ENCODE results near the gene CYB5D1.
"Not testable (repeated sequence)": the region's sequence is repeated elsewhere in the genome, so short reads cannot be mapped to it uniquely, and the experiment has no call there.

CYB5D1 gene

DNA sequence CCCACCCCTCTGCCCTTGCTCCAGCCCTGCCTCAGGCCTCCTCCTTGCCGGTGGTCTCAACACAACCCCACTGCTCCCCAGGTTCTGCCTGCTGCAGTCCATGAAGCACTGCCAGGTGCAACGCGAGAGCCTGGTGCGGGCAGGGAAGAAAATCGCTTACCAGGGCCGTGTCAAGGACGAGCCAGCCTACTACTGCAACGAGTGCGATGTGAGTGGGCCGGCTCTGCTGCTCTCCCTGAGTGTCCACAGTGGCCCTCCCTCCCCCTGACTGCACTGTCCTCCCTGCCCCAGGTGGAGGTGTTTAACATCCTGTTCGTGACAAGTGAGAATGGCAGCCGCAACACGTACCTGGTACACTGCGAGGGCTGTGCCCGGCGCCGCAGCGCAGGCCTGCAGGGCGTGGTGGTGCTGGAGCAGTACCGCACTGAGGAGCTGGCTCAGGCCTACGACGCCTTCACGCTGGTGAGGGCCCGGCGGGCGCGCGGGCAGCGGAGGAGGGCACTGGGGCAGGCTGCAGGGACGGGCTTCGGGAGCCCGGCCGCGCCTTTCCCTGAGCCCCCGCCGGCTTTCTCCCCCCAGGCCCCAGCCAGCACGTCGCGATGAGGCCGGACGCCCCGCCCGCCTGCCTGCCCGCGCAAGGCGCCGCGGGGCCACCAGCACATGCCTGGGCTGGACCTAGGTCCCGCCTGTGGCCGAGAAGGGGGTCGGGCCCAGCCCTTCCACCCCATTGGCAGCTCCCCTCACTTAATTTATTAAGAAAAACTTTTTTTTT is 4.7 kb upstream of the CYB5D1 start:
- no peak overlapping the region for H3K27ac ChIP-seq
- H3K4me3 ChIP-seq: no peak overlapping the region

DNA sequence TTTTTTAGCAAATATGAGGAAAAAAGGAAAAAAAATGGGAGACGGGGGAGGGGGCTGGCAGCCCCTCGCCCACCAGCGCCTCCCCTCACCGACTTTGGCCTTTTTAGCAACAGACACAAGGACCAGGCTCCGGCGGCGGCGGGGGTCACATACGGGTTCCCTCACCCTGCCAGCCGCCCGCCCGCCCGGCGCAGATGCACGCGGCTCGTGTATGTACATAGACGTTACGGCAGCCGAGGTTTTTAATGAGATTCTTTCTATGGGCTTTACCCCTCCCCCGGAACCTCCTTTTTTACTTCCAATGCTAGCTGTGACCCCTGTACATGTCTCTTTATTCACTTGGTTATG is 4.1 kb upstream of the CYB5D1 start:
- Histone ChIP-seq H3K27ac (no peak overlapping the region), H3K4me3 (no peak overlapping the region)

DNA sequence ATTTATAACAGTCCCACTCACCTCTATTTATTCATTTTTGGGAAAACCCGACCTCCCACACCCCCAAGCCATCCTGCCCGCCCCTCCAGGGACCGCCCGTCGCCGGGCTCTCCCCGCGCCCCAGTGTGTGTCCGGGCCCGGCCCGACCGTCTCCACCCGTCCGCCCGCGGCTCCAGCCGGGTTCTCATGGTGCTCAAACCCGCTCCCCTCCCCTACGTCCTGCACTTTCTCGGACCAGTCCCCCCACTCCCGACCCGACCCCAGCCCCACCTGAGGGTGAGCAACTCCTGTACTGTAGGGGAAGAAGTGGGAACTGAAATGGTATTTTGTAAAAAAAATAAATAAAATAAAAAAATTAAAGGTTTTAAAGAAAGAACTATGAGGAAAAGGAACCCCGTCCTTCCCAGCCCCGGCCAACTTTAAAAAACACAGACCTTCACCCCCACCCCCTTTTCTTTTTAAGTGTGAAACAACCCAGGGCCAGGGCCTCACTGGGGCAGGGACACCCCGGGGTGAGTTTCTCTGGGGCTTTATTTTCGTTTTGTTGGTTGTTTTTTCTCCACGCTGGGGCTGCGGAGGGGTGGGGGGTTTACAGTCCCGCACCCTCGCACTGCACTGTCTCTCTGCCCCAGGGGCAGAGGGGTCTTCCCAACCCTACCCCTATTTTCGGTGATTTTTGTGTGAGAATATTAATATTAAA is 3.6 kb upstream of the CYB5D1 start:
- no peak overlapping the region for H3K4me3 ChIP-seq
- peak overlapping the region in 2 of 21 experiments; percentile 12 to 96 for H3K27ac ChIP-seq

DNA sequence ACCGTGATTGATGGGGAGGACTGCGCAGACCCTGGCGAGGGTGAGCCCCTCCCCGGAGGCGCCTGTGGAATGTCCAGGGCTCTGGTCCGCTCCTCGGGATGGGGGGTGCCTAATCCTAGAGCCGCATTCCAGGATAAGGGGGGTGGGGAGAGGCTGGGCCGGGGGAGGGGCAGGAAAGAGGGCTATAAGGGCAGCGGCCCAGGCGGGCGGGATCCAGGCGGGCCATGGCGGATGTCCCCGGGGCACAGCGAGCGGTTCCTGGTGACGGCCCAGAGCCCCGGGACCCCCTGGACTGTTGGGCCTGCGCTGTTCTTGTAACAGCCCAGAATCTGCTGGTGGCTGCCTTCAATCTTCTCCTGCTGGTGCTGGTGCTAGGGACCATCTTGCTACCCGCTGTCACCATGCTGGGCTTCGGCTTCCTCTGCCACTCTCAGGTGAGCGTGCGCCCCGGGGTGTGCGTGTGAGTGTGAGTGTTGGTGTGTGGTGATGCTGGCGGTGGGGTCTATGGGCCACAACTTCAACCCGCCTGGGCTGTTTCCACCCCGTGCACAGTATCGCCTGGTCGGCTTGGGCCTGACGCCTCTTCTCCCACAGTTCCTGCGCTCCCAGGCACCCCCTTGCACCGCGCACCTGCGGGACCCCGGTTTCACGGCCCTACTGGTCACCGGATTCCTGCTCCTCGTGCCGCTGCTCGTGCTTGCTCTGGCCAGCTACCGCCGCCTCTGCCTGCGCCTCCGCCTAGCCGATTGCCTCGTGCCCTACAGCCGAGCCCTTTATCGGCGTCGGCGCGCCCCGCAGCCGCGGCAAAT is 2.7 kb upstream of the CYB5D1 start, which contains the start of gene TMEM88:
Gene TMEM88 (plus strand): TSS at position 216 of the 809 bp plus-strand sequence. CDS start 9 bp downstream, at position 225.
- Histone ChIP-seq H3K27ac (peak within 1 kb of the TSS in 18 of 21 experiments; percentile 5 to 96 (median 86)), H3K4me3 (peak within 1 kb of the TSS in 3 of 7 experiments; percentile 44 to 68 (median 64))

DNA sequence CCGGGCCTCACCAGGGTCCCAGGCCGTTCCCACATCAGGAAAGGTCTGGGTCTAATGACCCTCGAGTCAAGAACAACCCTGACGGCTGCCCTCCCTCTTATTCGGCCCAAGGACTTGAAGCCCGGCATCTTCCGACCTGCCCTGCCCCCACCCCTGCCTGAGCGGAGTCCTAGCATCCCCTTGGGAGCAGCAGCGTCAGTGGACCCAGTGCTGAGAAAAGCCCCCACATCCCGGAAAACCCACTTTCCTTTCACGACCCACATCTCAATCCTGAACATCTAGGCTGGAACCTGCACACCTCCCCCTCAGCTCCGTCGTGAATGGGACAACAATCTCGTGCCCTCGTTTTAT is 2.2 kb upstream of the CYB5D1 start:
- Histone ChIP-seq H3K27ac (peak overlapping the region in 18 of 21 experiments; percentile 5 to 96 (median 86)), H3K4me3 (peak overlapping the region in 3 of 7 experiments; percentile 44 to 68 (median 64))

DNA sequence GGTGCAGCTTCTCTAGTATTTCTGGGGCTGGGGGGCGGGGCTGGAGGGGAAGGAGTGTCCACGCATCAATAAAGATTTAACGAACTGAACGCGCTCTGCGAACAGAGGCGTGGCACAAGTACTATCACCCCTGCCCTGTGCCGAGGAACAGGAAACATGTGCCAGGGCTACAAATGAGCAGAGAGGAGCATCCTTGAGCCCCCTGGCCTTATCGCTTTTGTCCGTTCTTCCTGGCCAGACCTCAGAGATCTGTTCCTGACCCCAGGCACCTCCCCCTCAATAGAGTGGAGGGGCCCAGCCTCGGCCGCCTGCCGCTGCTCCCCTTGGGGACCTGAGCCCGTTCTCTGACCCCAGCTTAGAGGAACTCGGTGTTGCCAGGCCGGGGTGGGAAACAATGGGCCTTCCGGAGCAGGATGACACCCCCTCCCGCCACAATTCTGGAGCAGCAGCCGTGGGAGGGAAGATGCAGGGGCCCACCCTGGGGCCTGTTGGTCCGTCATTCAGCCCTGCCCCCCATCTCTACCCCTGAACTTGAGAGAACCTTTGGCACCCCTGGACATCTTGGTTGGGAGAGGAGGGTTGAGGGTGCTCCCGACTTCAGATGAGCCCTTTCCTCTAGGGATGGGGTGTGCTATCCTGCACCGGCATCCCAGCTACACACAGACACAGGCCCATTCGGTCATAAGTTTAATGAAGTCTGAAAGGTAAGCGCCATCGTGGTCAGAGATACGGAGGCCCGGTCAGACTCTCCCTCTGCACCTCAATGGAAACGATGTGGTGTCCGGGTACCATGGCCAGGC is 1.6 kb upstream of the CYB5D1 start:
- H3K4me3 ChIP-seq: peak overlapping the region; percentile 44 to 68 (median 58)
- peak overlapping the region; percentile 10 to 96 (median 87) for H3K27ac ChIP-seq

DNA sequence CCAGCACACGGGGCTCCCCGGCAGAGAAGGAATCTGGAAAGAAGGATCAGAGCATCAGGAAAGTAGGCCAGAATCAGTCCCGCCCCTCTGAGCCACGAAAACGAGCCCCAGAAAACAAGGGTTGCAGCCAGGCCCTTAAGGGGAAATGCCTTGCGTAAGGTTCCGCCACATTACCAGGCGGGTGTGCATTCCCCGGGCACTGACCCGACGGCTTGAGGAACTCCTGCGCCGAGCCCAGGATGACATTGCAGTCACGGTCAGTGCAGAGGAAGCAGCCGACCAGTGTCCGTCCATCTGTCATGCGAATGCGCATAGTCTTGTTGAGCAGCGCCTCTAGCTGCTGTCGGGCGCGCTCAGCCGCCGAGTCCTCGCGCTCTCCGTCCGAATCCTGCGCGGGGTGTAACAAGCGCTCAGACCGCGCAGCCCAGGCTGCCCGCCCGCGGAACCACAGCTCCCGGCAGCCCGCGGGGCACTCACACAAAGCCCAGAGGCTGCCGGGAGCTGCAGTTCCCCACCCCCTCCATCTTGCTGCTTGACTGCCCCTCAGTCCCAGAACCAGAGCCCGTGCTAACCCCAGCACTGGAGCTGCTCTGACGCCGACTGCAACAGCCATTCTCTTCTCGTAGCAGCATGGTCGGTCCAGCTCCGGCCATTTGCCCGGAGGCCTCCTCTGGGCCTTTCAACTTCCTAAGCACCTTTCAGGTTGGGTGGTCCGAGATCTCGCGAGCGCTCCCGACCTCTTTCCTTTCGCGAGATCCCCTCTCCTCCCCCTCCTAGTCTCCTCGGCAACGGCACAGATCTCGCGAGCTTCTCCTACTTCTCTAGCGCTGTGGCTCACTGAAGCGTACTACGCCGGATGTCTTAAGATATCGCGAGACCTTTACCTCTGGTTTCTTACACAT is 741 bp upstream of the CYB5D1 start, which contains the start of gene NAA38:
Gene NAA38 (minus strand): TSS at position 749 of the 902 bp plus-strand sequence. CDS start 96 bp downstream, at position 653.
- Histone ChIP-seq H3K27ac (peak within 1 kb of the TSS; percentile 16 to 96 (median 87)), H3K4me3 (peak within 1 kb of the TSS; percentile 44 to 68 (median 58))

DNA sequence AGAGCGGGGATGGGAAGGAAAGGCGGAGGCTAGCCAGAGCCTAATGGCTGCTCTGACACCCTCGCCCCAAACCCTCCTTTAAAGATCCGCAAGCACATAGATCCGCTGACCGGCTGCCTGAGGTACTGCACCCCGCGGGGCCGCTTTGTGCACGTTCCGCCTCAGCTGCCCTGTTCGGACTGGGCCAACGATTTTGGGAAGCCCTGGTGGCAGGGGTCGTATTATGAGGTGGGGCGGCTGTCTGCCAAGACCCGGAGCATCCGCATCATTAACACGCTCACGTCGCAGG is 663 bp downstream of the CYB5D1 start:
- Histone ChIP-seq H3K27ac (peak overlapping the region in 19 of 21 experiments; percentile 82 to 96 (median 87)), H3K4me3 (peak overlapping the region; percentile 44 to 68 (median 58))

DNA sequence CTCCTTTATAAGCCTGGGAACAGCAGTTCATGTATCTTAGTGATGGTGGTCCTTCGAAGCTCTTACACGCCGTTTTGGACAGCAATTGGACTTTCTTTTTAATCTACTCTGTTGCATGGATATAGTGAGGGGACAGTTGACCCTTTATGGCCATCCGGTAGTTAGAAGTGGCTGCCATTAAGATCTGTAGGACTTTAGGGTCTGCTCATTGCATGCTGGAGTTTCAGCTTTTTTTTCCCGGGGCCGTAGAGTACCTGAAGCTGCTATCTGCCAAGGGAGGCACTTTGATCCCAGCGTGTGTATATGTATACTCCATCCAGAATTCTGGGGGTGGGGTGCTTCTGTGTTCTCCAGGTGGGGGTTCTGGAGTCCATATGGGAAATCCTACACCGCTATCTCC is 1.2 kb downstream of the CYB5D1 start:
- Histone ChIP-seq H3K4me3 (peak overlapping the region in 2 of 7 experiments; percentile 64 to 68), H3K27ac (peak overlapping the region in 11 of 21 experiments; percentile 82 to 95 (median 87))

DNA sequence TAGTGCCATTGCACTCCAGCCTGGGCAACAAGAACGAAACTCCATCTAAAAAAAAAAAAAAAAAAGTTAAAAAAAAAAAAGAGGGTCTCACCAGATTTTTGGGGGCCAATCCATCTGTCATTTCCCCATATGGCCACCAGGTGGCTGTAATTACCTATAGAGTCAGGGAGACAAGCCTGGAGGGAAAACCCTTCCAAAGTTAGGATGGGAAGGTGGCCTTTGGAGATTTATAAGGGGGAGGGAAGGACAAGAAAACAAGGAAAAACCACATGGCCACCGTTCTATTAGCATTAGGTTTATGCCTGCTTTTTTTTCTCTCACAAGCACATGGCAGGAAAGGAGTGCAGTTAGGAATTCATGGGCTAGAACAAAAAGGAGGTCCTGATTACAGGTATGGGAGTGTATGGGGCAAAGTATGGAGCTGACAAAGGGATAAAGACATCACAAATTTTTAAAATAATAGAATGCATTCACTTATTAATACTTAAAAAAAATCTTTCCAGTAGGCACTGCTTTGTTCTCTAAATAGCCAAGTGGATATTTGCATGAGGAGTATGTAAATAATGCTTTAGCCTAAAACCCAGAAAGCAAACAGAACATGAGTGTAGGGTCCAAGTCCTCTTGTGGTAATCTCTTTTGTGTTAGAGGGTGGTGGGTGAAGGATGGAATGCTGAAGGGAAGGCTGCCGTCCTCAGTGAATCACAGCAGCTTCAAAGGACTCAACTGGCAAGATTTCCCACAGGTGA is 5.1 kb downstream of the CYB5D1 start:
- no peak overlapping the region for H3K27ac ChIP-seq

DNA sequence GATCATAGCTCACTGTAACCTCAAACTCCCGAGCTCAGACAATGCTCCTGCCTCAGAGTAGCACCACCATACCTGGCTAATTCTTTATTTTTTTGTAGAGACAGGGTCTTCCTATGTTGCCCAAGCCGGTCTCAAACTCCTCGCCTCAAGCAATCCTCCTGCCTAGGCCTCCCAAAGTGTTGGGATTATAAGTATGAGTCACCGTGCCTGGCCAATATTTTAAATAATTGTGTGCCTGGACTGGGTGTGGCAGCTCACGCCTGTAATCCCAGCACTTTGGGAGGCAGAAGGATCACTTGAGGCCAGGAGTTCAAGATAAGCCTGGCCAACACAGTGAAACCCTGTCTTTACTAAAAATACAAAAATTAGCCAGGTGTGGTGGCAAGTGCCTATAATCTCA is 6.6 kb downstream of the CYB5D1 start:
- H3K27ac ChIP-seq, H3K4me3 ChIP-seq: not testable (repeated sequence)

More for the DNA sequence above, 5.1 kb downstream of the CYB5D1 start:
- H3K4me3 ChIP-seq: no peak overlapping the region

DNA sequence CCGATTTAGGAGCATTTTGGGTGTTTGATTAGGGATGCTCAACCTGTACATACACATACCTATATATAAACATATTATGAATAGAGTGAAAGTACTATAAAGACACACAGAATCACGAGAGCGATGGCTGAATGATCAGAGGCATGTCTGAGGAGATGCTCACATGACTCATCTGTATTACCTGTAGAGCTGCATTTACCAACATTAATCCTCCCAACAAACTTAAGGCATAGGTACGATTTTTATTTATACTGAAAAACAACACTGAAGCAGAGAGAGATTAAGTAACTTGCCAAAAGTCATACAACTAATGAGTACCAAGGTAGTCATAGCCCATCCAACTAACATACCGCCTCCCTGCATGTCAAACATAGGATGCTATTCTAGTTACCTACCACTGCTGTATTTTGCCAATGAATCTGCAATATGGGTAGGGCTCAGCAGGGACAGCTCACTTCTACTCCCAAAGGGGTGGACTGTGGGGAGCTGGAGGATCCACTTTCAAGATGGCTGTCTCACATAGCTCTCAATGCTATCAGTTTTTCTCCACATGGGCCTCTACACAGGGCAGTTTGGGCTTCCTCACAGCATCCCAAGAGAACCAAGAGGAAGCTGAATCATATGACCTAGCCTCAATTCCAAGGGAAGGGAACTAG is 7.3 kb downstream of the CYB5D1 start:
- H3K4me3 ChIP-seq: no peak overlapping the region
- no peak overlapping the region for H3K27ac ChIP-seq

DNA sequence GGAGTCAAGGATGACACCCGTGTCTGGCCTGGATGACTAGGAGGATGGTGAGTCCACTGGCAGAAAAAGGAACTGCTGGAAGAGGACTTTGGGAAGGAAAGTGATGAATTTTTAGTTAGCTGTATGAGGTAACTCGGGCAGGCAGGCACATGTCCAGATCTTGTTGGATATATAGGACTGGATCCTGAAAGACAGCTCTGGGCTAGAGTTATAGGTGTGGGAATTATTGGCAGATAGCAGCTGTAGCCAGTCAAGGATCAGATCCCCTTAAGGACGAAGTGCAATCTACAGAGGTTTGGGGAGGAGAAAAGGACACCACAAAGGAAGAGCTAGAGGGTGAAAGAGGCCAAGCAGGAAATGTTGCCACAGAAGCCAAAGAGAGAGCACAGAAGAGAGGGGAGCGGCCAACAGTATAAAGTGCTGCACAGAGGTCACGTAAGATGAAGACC is 10.1 kb downstream of the CYB5D1 start:
- Histone ChIP-seq H3K27ac (peak overlapping the region in 12 of 21 experiments; percentile 2 to 70 (median 32)), H3K4me3 (no peak overlapping the region)

DNA sequence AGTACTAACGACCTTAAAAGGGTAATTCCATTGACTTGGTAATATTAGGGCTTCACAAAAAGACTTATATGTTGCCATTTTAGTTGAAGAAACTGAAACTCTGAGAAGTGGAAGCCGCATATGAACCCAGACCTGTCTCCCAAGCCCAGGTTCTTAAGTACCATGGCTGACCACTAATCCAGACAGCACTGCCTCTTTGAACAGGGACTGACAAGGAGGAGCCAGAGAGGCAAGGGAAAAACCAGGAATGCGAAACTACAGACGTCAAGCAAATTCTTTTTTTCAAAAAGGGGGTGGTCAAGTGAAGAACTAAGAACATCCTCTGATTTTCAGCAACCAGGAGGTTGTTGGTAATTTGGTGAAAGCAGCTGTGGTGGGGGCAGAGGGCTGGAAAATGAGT is 15.2 kb downstream of the CYB5D1 start:
- H3K27ac ChIP-seq: no peak overlapping the region
- H3K4me3 ChIP-seq: no peak overlapping the region

DNA sequence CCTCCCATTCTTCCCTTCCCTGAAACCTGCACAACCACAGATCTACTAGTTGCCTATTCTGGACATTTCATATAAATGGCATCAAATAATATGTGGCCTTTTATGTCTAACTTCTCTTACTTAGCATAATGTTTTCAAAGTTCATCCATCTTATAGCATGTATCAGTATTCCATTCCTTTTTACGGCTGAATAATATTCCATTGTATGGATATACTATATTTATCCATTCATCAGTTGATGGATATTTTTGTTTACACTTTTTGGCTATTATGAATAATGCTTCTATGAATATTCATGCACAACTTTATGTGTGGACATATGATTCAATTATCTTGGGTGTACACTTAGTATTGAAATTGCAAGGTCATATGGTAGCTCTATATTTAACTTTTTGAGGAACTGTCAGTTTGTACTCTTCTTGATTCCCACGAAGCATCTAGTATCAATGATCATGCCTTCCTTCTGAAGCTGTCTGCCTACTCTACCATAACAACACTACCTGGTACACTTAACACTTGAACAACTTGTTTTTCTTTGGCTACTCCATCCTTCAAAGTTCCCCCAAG is 18.1 kb downstream of the CYB5D1 start:
- Histone ChIP-seq H3K27ac (no peak overlapping the region), H3K4me3 (no peak overlapping the region)

DNA sequence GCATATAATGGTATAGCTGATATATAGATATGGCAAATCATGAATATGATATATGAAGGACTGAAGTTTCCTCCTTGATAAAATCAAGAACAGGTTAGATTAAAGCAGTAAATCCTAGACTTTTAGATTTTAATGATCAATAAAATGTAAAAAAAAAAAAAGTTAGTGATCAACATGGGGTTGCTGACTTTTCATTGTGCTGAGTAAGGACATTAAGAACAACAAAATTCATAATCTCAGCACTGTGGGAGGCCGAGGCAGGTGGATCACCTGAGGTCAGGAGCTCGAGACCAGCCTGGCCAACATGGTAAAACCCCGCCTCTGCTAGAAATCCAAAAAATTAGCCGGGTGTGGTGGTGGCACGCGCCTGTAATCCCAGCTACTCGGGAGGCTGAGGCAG is 20.4 kb downstream of the CYB5D1 start:
- H3K4me3 ChIP-seq: no peak overlapping the region

More for the DNA sequence above, 20.4 kb downstream of the CYB5D1 start:
- H3K27ac ChIP-seq: no peak overlapping the region

Measured in skin epidermis (tissue), 12 donors.